GM19351 (cell line): ENCODE measurements around the gene SLCO1B3.

Source experiments
- ATAC-seq: cut with Tn5 transposase; IDR thresholded peaks from one replicate; pipeline ENCODE4 v1.9.1; 2021; ENCODE audit warnings: mild to moderate bottlenecking, moderate library complexity; ENCODE audit not compliant: unreplicated experiment

The SLCO1B3 gene

GRCh38 chr12:20883288-20883687 is 72.8 kb downstream of the SLCO1B3 start:
- no peak for ATAC-seq

DNA sequence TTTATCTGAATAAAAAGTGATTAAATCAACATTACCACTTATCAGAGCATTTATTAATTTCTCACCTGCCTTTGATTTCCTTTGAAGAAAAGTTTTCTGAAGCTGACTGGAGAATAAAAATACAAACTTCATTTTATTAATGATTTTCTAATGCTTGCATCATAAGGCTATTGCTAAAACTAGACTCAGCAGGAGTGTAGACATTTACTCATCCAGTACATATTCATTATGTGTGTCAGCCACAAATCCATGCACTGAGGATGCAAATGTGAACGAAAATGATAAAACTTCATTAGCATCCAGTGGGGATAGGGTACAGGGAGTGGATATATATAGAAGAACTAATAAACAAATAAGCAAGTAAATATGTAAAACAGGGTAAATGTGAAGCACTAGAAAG is 74.6 kb downstream of the SLCO1B3 start:
- ATAC-seq = no peak

DNA sequence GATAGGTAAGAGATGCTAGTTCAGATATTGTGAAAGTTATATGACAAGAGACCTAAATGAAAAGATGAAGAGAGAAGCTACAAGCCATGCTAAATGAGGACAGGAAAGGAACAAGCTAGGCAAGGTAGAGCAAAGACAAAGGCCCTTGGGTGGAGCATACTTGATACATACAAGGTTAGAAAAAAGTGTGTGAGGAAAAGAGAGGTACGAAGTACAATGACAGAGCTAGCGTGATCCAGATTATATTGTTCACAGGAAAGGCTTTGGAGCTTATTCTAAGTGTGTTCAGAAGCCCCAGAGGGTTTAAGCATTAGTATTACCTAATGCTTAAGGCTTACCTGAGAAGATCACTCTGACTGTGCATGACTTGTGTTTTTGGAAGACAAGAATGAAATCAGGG is 75.0 kb downstream of the SLCO1B3 start:
- no peak for ATAC-seq

- ATAC-seq = no peak
Observed at GRCh38 chr12:20917269-20917668, 106.8 kb downstream of the SLCO1B3 start.

DNA sequence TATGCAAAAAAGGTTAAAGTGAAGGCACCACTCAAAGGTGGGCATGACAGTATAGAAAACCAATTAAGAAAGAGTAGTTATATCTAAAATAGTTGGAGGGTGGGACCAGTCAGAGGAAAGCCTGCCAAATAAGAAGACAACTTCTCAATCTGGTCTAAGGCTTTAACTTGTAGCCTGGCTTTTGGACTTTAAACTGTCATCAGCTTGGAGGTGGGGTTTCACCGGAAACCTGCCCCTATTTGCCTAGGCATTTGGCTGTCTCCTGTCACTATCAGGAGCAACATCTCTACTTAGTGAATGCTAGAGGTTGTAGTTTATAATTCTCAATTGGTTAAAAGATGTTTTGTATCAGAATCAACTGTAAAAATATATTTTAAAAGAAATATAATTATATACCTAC is 107.3 kb downstream of the SLCO1B3 start:
- no peak for ATAC-seq

DNA sequence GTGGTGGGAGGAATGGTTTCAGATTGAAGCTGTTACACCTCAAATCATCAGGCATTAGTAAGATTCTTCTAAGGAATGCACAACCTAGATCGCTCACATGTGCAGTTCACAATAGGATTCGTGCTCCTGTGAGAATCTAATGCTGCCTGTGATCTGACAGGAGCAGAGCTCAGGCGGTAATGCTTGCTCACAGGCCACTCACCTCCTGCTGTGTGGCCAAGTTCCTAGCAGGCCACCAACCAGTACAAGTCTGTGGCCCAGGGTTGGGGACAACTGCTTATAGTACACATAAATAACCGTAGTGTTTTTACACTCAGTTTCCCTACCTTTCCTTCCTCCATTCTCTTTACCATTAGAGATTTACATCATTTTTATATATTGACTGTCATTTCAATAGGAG is 121.4 kb downstream of the SLCO1B3 start:
- no peak for ATAC-seq

DNA sequence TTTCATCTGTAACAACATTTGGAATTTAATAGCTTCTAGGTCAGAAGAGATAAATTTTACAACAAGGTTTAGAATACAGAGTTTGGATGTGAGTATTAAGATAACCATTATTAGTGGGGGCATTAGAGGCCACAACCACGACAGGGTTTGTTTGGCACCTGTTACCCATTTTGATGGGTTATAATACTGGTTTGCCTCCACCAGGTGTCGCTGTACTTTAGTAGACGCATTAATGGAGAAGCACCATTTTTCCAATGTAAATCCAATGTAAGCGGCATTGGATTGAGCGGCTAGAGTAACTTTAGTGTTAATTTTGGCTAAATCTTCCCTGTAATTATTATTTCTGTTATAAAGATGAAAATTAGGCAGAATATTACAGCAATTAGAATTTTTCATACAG is 136.2 kb downstream of the SLCO1B3 start:
- peak; percentile 52 for ATAC-seq

DNA sequence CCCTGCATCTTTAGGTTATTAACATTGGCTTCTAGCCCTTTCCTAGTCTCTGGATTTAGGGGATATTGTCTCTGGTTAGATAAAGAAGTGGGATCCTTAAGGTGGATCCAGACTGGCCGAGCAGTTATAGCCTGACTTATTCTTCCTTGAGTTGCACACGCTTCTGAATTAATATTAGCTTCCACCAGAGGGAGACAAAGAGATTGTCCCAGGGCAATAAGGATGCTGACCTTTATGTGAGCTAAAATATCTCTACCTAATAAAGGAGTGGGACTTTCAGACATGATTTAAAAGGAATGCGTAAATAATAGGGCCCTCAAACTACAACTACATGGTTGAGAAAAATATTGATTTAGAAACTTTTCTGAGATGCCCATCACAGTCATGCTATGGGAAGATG is 139.7 kb downstream of the SLCO1B3 start:
- ATAC-seq = peak; percentile 84

DNA sequence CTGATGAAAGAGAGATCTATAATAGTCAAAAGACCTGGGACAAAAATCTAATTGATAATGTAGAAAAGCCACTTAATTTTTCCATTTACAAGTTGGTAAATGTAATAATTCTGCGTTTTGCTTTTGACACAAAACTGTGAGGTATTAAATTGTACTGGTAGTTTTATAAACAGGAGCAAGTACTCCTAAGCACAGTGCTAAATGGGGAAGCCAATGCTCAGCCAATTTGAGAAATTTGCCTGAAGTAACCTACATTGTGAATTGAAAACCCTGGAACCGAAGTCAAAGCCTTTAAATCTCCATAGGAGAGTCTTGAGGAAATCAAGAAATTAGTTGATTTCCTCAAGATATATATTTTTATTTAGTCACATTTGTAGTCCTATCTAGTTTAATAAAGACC is 152.8 kb downstream of the SLCO1B3 start:
- ATAC-seq = no peak

DNA sequence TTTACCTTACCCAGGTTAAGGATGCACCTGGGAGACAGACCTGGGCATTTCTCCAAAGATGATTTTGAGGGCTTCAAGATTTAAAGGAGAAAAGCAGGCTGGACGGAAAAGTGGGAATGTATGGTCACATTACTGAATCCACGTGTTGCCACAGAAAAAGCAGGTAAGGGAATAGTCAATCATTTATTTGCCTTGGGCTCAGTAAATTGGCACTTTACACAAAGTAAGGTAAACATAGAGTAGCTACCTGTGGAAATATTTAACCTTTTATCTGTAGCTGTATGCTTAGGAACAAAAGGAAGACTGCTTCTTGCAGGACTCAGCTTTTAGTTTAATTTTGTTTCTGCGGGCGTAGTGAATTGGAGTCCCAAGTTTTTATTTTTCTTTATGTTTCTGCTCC is 153.3 kb downstream of the SLCO1B3 start:
- ATAC-seq = no peak
